HG03558 (cell line): ENCODE results near the gene PYGO1.
A peak's percentile ranks its signal among the peaks of the same experiment; 100 is the strongest.

ENCODE experiments used
- ATAC-seq: cut with Tn5 transposase; IDR thresholded peaks from one replicate; pipeline ENCODE4 v1.9.1; 2021; ENCODE audit warnings: moderate number of reproducible peaks; ENCODE audit not compliant: unreplicated experiment; ENCODE audit errors: extremely low read depth

PYGO1 gene

DNA sequence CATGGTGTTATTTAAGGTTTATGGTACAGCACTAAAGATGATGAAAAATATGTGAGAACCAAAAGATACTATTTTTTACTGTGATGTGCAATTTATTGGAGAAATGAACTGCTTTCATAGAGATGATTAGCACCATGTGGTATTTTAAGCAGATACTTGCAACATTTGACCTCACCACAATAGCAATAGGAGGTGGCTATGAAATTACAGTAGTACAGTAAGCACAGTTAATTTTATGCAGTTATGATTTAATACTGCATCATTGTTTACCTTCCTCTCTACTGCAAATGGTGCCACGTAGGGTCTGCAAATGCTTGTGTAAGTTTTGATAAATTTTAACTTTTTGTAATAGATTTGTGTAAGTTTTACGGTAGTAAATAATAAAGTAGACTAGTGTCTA is 14.0 kb downstream of the PYGO1 start:
- no peak for ATAC-seq

GRCh38 chr15:55573224-55573623 is 14.9 kb downstream of the PYGO1 start:
- no peak for ATAC-seq

DNA sequence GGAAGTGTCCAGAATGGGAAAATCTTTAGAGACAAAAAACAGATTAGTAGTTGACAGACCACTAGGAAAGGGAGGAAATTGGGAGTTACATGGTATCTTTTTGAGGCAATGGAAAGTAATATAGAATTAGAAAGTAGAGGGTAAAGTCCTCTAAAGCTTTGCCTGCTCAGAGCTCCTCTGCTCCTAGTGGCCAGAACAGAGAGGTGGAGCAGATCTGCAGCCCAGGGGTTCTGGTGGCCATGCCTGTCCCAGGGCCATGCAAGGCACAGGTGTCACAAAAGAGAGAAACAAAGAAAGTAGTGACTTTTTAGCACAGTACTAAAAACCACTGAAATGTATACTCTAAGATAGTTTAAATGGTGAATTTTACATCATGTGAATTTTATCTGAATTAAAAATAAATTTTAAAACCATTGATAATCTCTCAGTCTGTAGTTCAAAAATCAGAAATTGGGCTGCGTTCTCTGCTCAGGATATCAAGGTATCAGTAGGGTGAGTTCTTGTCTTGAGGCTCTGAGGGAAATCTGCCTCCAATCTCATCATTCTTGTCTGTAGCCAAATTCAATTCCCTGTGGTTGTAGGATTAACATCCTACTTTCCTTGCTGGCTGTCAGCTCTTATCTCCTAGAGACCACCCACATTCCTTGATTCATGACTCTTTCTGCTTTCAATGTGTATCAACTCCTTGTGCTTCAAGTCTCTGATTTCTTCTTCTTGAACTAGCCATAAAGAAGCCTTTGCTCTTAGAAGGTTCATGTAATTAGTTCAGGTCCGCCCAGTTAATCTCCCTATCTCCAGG is 23.6 kb downstream of the PYGO1 start:
- no peak for ATAC-seq

GRCh38 chr15:55562601-55563000 is 25.5 kb downstream of the PYGO1 start:
- ATAC-seq, result no peak

- no peak for ATAC-seq
Measured at GRCh38 chr15:55555089-55555488, 33.1 kb downstream of the PYGO1 start.

- no peak for ATAC-seq
Measured at GRCh38 chr15:55552926-55553325, 35.2 kb downstream of the PYGO1 start.

GRCh38 chr15:55552451-55552850 is 35.7 kb downstream of the PYGO1 start:
- ATAC-seq, result no peak

- ATAC-seq, result no peak
Measured at GRCh38 chr15:55549305-55549704, 38.8 kb downstream of the PYGO1 start.

DNA sequence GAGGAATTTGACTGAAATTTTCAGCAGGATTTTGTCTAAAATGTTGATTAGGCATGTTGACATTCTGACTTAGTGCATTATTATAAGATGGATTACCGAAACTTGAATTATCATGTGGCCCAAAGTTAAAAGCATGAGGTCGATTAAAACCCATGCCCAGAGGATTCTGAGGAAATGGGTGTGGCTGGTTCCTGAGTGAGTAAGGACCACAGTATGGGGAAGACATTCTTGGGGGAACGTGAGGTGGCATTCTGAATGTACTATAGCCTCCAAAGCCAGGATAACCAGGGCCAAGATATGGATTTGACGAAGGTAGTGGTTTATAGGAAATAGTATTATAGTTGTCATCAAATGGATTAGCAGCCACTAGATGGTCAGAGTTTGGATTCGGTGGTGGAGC is 41.4 kb downstream of the PYGO1 start:
- no peak for ATAC-seq

DNA sequence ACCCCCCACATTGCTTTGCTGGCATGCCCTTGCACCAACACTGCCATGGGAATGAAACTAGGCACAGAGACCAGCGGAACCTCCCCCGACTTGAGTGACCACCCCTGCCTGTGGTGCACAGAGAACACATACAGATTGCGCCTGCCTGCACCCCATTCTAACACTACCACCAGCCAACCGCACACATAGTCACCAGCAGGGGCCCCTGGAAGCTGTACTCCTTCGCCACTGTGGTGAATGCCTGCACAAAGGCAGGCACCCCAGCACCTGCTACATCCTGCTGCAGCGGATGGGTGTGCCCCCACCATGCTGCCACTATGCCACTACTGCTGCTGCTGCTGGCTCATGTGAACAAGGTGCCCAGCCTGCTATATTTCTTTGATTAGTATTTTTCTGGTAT is 52.7 kb downstream of the PYGO1 start:
- ATAC-seq, result no peak

- ATAC-seq, result no peak
Measured at GRCh38 chr15:55532944-55533343, 55.2 kb downstream of the PYGO1 start.

DNA sequence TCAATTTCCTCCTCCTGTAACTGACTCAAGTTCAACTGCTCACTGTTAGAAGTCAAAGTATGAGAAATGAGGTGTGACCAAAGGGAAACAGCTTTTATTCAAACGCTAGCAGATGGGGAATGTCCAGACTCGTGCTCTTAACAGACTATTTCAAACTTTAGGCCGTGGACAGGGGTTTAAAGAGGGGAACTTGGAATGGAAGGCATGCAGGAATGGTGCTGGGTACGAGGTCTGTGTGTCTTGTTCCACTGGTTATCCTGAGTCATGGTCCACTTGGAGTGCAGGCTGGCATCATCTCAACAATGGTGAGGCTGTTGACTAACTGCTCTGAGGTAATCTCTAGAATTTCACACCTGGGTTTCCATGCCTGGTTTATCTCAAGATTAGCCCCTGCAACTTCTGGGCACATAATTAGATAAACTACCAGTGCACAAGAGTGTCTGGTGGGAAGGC is 57.3 kb downstream of the PYGO1 start:
- no peak for ATAC-seq

DNA sequence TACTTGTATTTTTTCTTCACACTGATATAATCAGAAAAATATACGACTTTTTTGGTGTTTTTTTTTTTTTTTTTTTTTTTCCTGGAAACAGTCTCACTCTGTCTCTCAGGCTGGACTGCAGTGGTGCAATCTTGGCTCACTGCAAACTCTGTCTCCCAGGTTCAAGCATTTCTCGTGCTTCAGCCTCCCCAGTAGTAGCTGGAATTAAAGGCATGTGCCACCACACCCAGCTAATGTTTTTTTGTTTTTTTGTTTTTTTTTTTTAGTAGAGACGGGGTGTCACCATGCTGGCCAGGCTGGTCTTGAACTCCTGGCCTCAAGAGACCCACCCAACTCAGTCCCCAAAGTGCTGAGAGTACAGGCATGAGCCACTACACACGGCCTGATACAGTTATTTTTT is 59.3 kb downstream of the PYGO1 start:
- ATAC-seq, result no peak

DNA sequence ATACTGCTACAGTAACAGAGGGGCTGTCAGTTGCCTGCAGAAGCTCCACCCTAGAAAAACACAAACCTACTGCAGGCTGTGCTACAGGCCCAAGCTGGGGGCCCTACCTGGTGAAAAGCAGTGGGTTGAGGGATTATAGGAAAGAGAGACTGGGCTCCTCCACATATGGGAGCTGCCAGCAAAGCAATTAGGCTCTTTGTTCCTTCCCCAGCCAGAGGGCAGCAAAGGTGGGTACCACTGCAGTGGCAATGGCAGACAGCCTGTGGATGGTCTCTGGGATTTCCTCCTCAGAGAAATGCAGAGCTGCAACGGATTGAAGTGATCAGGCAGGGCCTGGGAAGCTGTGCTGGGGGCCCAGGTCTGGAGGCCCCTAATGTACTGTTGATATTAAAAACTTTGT is 61.0 kb downstream of the PYGO1 start:
- no peak for ATAC-seq

GRCh38 chr15:55526559-55527036 is 61.5 kb downstream of the PYGO1 start:
- peak; percentile 82 for ATAC-seq

GRCh38 chr15:55522742-55523450 is 65.2 kb downstream of the PYGO1 start:
- no peak for ATAC-seq

GRCh38 chr15:55518641-55519040 is 69.5 kb downstream of the PYGO1 start:
- ATAC-seq, result no peak

DNA sequence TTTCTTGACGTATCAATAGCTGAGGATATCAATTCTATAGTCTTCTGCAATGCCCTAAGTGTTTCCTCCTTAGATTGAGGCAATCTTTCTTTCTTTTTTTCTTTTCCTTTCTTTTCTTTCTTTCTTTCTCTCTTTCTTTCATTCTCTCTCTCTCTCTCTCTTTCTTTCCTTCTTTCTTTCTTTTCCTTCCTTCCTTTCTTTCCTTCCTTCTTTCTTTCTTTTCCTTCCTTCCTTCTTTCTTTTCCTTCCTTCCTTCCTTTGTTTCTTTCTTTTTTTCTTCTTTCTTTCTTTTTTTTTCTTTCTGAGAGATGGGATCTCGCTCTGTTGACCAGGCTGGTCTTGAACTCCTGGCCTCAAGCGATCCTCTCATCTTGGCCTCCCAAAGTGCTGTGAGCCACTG is 70.1 kb downstream of the PYGO1 start:
- ATAC-seq, result no peak

GRCh38 chr15:55515991-55516776 is 72.0 kb downstream of the PYGO1 start:
- ATAC-seq, result no peak

- no peak for ATAC-seq
Measured at GRCh38 chr15:55515491-55515890, 72.7 kb downstream of the PYGO1 start.

DNA sequence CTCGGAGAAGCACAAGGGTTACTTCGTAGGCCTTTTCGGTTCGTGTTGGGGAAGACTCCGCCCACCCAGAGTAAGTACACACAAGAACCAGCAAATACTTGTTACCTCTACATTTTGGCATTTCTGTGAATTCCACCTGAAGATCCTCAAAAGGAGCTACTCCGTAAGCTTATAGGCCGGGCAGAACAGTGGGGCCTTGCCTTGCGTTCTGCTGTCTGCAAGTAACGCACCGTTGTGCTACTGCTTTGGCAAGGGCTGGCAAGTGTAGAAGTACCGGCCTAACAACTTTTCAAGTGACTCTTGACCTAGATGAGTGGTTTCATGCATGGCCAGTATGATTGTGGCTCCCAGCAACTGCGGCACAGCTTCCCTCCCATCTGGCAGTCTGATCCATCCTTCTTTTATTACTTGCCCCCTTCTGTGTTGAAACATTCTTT is 73.7 kb downstream of the PYGO1 start:
- no peak for ATAC-seq
